Left lung (tissue), 10 donors: ENCODE measurements around the gene ATF1. TPM values are rescaled to one million over a fixed set of nuclear protein-coding genes. Genes with fewer than 3 reads are reported as not detected.
A peak's percentile ranks its signal among the peaks of the same experiment; 100 is the strongest.

ENCODE experiments used
- ATAC-seq: fragments of 200-7000 bp; cut with Tn5 transposase; one replicate; pipeline ENCODE4 v1.9.1; 2020; ENCODE audit warnings: moderate library complexity
- DNase-seq, 4 donors: peaks; one replicate each; pipeline ENCODE4 v3.0.0-alpha.2; 2013 to 2020
- H3K27ac ChIP-seq, 2 donors: fragments of 200-600 bp; sonication (generic) in 1 of 2; one replicate each; pipeline versions ENCODE4 v1.5.0 to v1.8.0; 2020 to 2021
- H3K27me3 ChIP-seq, 2 donors: fragments of 200-600 bp; sonication (generic) in 1 of 2; one replicate each; pipeline versions ENCODE4 v1.5.0 to v1.8.0; 2020 to 2021
- H3K36me3 ChIP-seq, 2 donors: fragments of 200-600 bp; sonication (generic) in 1 of 2; one replicate each; pipeline versions ENCODE4 v1.5.0 to v1.8.0; 2020 to 2021
- H3K4me1 ChIP-seq, 2 donors: fragments of 200-600 bp; one replicate each; pipeline ENCODE4 v1.8.0; 2021
- H3K4me3 ChIP-seq, 2 donors: fragments of 200-600 bp; sonication (generic) in 1 of 2; one replicate each; pipeline versions ENCODE4 v1.5.0 to v1.8.0; 2020 to 2021; ENCODE audit warnings: mild to moderate bottlenecking in 1 of 2
- H3K9me3 ChIP-seq, 2 donors: fragments of 200-600 bp; sonication (generic) in 1 of 2; one replicate each; pipeline versions ENCODE4 v1.5.0 to v1.8.0; 2020 to 2021
- intact Hi-C, 2 donors: fragments of 100-400 bp; cut with DNase I; formaldehyde crosslinking; loops; one replicate each; pipeline versions ENCODE4 v1.11.2 to v1.14.2; 2022
- polyA plus RNA-seq, 6 donors: library from polyadenylated mRNA; unstranded; fragments of 120-200 nt; gene quantifications; one replicate each; pipeline ENCODE4 v1.2.1, GENCODE V29; 2013; ENCODE audit not compliant: insufficient read length in 6 of 6
- total RNA-seq, 2 donors: library from RNA; stranded (reverse); fragmentation: NEBNext Ultra II Directional; extraction: Animal tissue kit (Norgen Biotek cat#: 25700); gene quantifications; one replicate each; pipeline ENCODE4 v1.2.1, GENCODE V29; 2021
- TF ChIP-seq, protein P1 (sequence below), 2 donors: fragments of 200-600 bp; sonication (generic) in 1 of 2; IDR thresholded peaks; one replicate each; pipeline versions ENCODE4 v1.5.0 to v1.8.0; 2021; ENCODE audit warnings: antibody characterized with exemption in 2 of 2
- donor health status: DM: no; HTN: yes; CAD: no.
- donor health status: DM: no; HTN: no; CAD: no.

ATF1 gene
- total and polyA plus RNA-seq, 8 donors = 33.0 to 56.4 (median 45.9) TPM

DNA sequence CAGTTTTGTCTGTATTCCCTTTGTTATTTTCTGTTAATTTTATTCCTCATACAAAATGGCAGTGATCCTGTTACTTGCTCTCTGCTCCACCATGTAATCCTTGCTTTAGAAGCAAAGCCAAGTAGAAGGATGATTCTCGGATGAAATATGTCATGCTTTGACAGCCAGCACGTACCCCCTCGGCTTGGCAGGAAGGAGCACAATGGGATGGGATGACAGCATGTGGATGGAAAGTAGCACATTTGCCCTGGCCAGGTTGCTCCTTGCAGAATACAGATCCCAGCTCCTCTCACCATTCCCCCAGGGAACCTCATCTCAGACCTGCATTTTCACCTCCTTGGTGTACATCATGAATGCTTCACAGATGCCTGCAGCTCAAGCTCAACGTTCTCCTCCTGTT lies 35.1 kb upstream of the ATF1 start:
- ATAC-seq = no peak

DNA sequence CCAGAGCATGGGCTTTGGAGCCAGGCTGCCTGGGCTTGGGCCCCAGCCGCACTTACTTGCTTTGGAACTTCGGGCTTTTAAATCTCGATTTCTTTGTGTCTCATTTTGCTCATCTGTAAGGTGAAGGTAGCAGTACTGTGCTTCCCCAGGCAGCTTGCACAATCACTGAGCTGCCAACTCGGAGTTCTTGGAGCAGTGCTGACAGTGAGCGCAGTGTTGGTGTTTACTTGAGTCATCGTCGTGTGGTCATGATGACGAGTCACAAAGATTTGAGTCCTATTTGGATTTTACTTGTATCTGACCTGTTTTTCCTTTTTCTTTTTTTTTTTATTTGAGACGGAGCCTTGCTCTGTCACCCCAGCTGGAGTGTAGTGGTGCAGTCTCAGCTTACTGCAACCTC lies 31.3 kb upstream of the ATF1 start:
- TF ChIP-seq, protein P1, sequence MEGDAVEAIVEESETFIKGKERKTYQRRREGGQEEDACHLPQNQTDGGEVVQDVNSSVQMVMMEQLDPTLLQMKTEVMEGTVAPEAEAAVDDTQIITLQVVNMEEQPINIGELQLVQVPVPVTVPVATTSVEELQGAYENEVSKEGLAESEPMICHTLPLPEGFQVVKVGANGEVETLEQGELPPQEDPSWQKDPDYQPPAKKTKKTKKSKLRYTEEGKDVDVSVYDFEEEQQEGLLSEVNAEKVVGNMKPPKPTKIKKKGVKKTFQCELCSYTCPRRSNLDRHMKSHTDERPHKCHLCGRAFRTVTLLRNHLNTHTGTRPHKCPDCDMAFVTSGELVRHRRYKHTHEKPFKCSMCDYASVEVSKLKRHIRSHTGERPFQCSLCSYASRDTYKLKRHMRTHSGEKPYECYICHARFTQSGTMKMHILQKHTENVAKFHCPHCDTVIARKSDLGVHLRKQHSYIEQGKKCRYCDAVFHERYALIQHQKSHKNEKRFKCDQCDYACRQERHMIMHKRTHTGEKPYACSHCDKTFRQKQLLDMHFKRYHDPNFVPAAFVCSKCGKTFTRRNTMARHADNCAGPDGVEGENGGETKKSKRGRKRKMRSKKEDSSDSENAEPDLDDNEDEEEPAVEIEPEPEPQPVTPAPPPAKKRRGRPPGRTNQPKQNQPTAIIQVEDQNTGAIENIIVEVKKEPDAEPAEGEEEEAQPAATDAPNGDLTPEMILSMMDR (IDR thresholded peaks at IDR 0.05) = no peak
- no peaks in the 10 kb centered on the region for H3K9me3 ChIP-seq
- no peak overlapping the region for H3K4me3 ChIP-seq
- intact Hi-C loops = no loop called here
- no peak overlapping the region for H3K27ac ChIP-seq
- ATAC-seq (no peak), DNase-seq (no peak)
- H3K36me3 ChIP-seq = peaks cover 0 to 99% of the 10 kb centered on the region in 2 donors
- H3K27me3 ChIP-seq = no peaks in the 10 kb centered on the region
- H3K4me1 ChIP-seq = no peaks in the 10 kb centered on the region

More for the DNA sequence above, 35.1 kb upstream of the ATF1 start:
- Histone ChIP-seq H3K4me3 (no peak overlapping the region), H3K9me3 (no peaks in the 10 kb centered on the region), H3K36me3 (peaks cover 0 to 100% of the 10 kb centered on the region in 2 donors), H3K4me1 (no peaks in the 10 kb centered on the region), H3K27ac (no peak overlapping the region), H3K27me3 (no peaks in the 10 kb centered on the region)
- TF ChIP-seq, protein P1 (IDR thresholded peaks at IDR 0.05) = no peak
- DNase-seq = no peak
- intact Hi-C loops = no loop called here

DNA sequence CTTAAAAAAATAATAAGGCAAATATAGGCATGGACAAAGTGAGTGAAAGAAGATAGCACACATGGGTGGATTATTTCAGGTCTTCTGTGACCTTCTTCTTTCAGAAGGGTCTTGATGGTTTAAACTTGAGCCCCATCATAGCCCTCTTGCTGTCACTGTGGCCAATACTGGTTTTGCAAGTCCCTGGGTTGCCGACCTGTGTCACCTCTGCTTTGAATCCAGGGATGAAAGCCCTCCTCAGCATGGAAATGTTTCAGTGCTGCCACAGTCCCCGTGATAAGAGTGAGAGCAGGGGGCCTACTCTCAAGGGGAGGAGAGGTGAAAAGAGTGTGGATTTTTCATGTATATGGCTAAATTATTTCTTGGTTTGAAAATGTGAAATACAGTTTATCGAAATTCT lies 30.2 kb upstream of the ATF1 start:
- H3K4me1 ChIP-seq = no peaks in the 10 kb centered on the region
- H3K9me3 ChIP-seq = no peaks in the 10 kb centered on the region
- H3K4me3 ChIP-seq = no peak overlapping the region
- DNase-seq = no peak
- no peak for ATAC-seq
- peaks cover 0 to 99% of the 10 kb centered on the region in 2 donors for H3K36me3 ChIP-seq
- intact Hi-C loops = no loop called here
- H3K27ac ChIP-seq = no peak overlapping the region
- no peaks in the 10 kb centered on the region for H3K27me3 ChIP-seq
- TF ChIP-seq, protein P1 (IDR thresholded peaks at IDR 0.05) = no peak

DNA sequence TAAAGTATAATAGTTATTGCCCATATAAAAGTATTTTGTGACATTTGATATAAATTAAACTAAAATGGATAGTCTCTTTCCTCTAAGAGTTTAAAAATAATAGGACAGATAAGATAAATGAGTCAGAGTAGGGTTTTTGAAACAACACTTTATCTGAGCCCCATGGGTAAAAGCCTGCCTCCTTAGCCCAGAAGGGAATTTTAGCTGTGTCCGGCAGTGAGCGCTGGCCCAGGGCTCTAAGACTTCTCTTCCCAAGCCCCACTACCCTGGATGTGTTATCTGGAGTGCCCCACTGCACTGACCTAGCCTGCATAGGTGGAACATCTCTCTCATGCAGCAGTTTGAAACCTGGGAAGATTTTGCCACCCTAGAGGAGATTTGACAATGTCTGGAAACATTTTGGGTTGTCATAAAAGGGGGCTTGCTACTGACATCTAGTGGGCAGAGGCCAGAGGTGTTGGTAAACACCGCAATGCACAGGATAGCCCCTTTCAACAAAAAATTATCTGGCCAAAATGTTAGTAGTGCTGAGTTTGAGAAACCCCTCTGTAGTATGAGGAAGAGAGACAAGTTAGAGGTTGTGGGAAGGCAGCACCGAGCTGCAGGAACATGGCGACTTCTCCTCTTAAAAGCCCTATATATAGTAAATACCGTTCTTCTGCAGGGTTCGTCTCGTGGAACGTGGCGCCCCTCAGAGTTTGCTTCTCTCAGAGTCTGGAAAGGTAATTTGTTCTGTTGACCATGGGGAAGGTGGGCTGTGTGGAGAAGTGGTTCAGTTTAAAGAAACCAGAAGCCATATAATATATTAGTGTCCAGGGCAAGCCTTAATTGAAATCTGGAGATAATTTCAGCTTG lies 29.3 kb upstream of the ATF1 start:
- H3K4me3 ChIP-seq = no peak overlapping the region
- peaks cover 0 to 99% of the 10 kb centered on the region in 2 donors for H3K36me3 ChIP-seq
- H3K27ac ChIP-seq = no peak overlapping the region
- TF ChIP-seq, protein P1 (IDR thresholded peaks at IDR 0.05) = peak in 1 of 2 donors; percentile 35
- no peaks in the 10 kb centered on the region for H3K27me3 ChIP-seq
- peak in 2 of 4 donors; percentile 22 to 52 for DNase-seq
- intact Hi-C loops = no loop called here
- H3K4me1 ChIP-seq = no peaks in the 10 kb centered on the region
- no peaks in the 10 kb centered on the region for H3K9me3 ChIP-seq
- ATAC-seq = peak; percentile 58

DNA sequence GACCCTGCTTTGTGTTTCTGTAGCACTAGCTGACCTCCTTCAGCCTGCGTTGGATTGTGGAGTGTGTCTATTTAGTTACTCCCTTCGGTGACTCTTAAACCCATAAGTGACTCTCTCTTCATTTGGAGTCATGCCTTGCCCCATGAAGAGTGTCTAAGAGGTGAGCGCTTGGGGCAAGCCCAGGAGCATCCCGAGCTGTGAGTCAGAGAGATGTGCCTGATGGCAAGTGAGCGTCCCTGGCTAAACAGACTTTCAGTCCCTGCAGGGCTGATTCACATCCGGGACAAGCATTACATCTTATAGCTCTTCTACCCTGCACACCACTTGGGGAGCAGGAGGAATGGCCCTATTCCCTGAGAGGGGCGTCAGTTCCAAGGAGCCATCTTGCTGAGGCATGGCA lies 24.3 kb upstream of the ATF1 start:
- H3K27me3 ChIP-seq = no peaks in the 10 kb centered on the region
- H3K4me3 ChIP-seq = no peak overlapping the region
- peaks cover 0 to 99% of the 10 kb centered on the region in 2 donors for H3K36me3 ChIP-seq
- TF ChIP-seq, protein P1 (IDR thresholded peaks at IDR 0.05) = no peak
- no peak overlapping the region for H3K27ac ChIP-seq
- ATAC-seq = no peak
- DNase-seq = no peak
- no peaks in the 10 kb centered on the region for H3K9me3 ChIP-seq
- H3K4me1 ChIP-seq = no peaks in the 10 kb centered on the region
- intact Hi-C loops = no loop called here
